WTC11 (cell line): Measurements from ENCODE around the gene INPP4B. TPM values are rescaled to one million over a fixed set of nuclear protein-coding genes. Genes with fewer than 3 reads are reported as not detected.

Experiments used
- ATAC-seq: fragments of 200-7000 bp; cut with Tn5 transposase; 2 replicates; pipeline ENCODE4 v1.10.0; 2021; ENCODE audit warnings: mild to moderate bottlenecking, moderate library complexity
- CTCF ChIA-PET: fragments of 300-600 bp; sonication (Branson Sonifier 250); formaldehyde crosslinking; loops from one replicate; lab custom pipeline; 2021; ENCODE audit warnings: antibody characterized with exemption; lab: Charles Lee
- POLR2A ChIA-PET: fragments of 350-600 bp; sonication (Branson Sonifier 250); formaldehyde crosslinking; loops from one replicate; lab custom pipeline; 2021; ENCODE audit warnings: antibody characterized with exemption; lab: Charles Lee
- DNase-seq: peaks from one replicate; pipeline ENCODE4 v3.0.0; 2021; ENCODE audit warnings: low spot score
- H3K27ac Mint-ChIP-seq: 2 replicates; pipeline ENCODE4 v1.8.0; 2021; ENCODE audit warnings: mixed read lengths
- H3K27me3 Mint-ChIP-seq: 2 replicates; pipeline ENCODE4 v1.8.0; 2021; ENCODE audit warnings: low read depth, mild to moderate bottlenecking, moderate library complexity, mixed read lengths
- H3K36me3 Mint-ChIP-seq: 2 replicates; pipeline ENCODE4 v1.8.0; 2021; ENCODE audit warnings: mixed read lengths
- H3K4me1 Mint-ChIP-seq: 2 replicates; pipeline ENCODE4 v1.8.0; 2022; ENCODE audit warnings: mixed read lengths
- H3K4me3 Mint-ChIP-seq: 2 replicates; pipeline ENCODE4 v1.8.0; 2021; ENCODE audit warnings: mild to moderate bottlenecking, moderate library complexity, mixed read lengths
- H3K9me3 Mint-ChIP-seq: 2 replicates; pipeline ENCODE4 v1.8.0; 2021; ENCODE audit warnings: mixed read lengths
- ATF3 ChIP-seq: sonication (generic); formaldehyde crosslinking; conservative IDR thresholded peaks from 2 replicates; pipeline ENCODE4 v1.8.1; 2022; ENCODE audit warnings: mild to moderate bottlenecking, missing genetic modification reagents
- ATF6 ChIP-seq: sonication (generic); formaldehyde crosslinking; IDR thresholded peaks from 2 replicates; pipeline ENCODE4 v1.8.1; 2023; ENCODE audit warnings: mild to moderate bottlenecking, missing genetic modification reagents
- CREM ChIP-seq: sonication (generic); formaldehyde crosslinking; IDR thresholded peaks from 2 replicates; pipeline ENCODE4 v1.8.1; 2022; ENCODE audit warnings: mild to moderate bottlenecking, missing genetic modification reagents, moderate library complexity
- CTCF ChIP-seq: fragments of 200-600 bp; IDR thresholded peaks from 2 replicates; pipeline ENCODE4 v1.8.0; 2022; ENCODE audit warnings: antibody characterized with exemption
- ETV6 ChIP-seq: sonication (generic); formaldehyde crosslinking; IDR thresholded peaks from 2 replicates; pipeline ENCODE4 v1.8.1; 2022; ENCODE audit warnings: mild to moderate bottlenecking, missing genetic modification reagents
- GRHL2 ChIP-seq: fragments of 250-450 bp; sonication (Bioruptor Pico); IDR thresholded peaks from 2 replicates; pipeline ENCODE4 v1.8.0; 2022; ENCODE audit warnings: mild to moderate bottlenecking, moderate library complexity; ENCODE audit not compliant: insufficient replicate concordance, severe bottlenecking
- HMGA2 ChIP-seq: fragments of 250-450 bp; sonication (Bioruptor Pico); IDR thresholded peaks from 2 replicates; pipeline ENCODE4 v1.4.0; 2021; ENCODE audit warnings: mild to moderate bottlenecking, moderate library complexity
- MLX ChIP-seq: sonication (generic); formaldehyde crosslinking; IDR thresholded peaks from 2 replicates; pipeline ENCODE4 v1.8.1; 2023; ENCODE audit warnings: mild to moderate bottlenecking, missing genetic modification reagents, moderate library complexity
- MXD4 ChIP-seq: fragments of 250-450 bp; sonication (Bioruptor Pico); IDR thresholded peaks from 2 replicates; pipeline ENCODE4 v1.8.0; 2021; ENCODE audit warnings: mild to moderate bottlenecking, moderate library complexity, borderline replicate concordance
- OVOL2 ChIP-seq: fragments of 250-450 bp; sonication (Bioruptor Pico); IDR thresholded peaks from 2 replicates; pipeline ENCODE4 v1.9.0; 2021; ENCODE audit warnings: mild to moderate bottlenecking, borderline replicate concordance
- PRRX2 ChIP-seq: fragments of 250-450 bp; sonication (Bioruptor Pico); IDR thresholded peaks from 2 replicates; pipeline ENCODE4 v1.8.0; 2021; ENCODE audit warnings: mild to moderate bottlenecking
- RORB ChIP-seq: fragments of 250-450 bp; sonication (Bioruptor Pico); IDR thresholded peaks from 2 replicates; pipeline ENCODE4 v1.9.0; 2021; ENCODE audit warnings: mild to moderate bottlenecking
- SMAD4 ChIP-seq: sonication (generic); formaldehyde crosslinking; IDR thresholded peaks from 2 replicates; pipeline ENCODE4 v1.8.0; 2022; ENCODE audit warnings: mild to moderate bottlenecking, missing genetic modification reagents
- TEAD1 ChIP-seq: sonication (generic); formaldehyde crosslinking; IDR thresholded peaks from 2 replicates; pipeline ENCODE4 v1.8.0; 2022; ENCODE audit warnings: mild to moderate bottlenecking, missing genetic modification reagents
- ZBTB21 ChIP-seq: sonication (generic); formaldehyde crosslinking; IDR thresholded peaks from 2 replicates; pipeline ENCODE4 v1.8.1; 2023; ENCODE audit warnings: mild to moderate bottlenecking, missing genetic modification reagents, borderline replicate concordance
- ZNF138 ChIP-seq: sonication (generic); formaldehyde crosslinking; conservative IDR thresholded peaks from 2 replicates; pipeline ENCODE4 v1.8.1; 2022; ENCODE audit warnings: mild to moderate bottlenecking, moderate library complexity, missing genetic modification reagents
- ZNF219 ChIP-seq: sonication (generic); formaldehyde crosslinking; IDR thresholded peaks from 2 replicates; pipeline ENCODE4 v1.8.0; 2023; ENCODE audit warnings: missing genetic modification reagents, mild to moderate bottlenecking, borderline replicate concordance
- ZNF423 ChIP-seq: fragments of 250-450 bp; sonication (Bioruptor Pico); IDR thresholded peaks from 2 replicates; pipeline ENCODE4 v2.1.2; 2022; ENCODE audit warnings: mild to moderate bottlenecking, moderate library complexity
- ZNF671 ChIP-seq: fragments of 250-450 bp; sonication (Bioruptor Pico); IDR thresholded peaks from 2 replicates; pipeline ENCODE4 v1.8.0; 2021; ENCODE audit warnings: mild to moderate bottlenecking
- total RNA-seq: library from RNA; stranded (reverse); gene quantifications from 3 replicates; pipeline ENCODE4 v1.2.3, GENCODE V29; 2021
- TF ChIP-seq, protein P1 (sequence below): sonication (generic); formaldehyde crosslinking; IDR thresholded peaks from 2 replicates; pipeline ENCODE4 v1.8.1; 2022; ENCODE audit warnings: mild to moderate bottlenecking, moderate library complexity, missing genetic modification reagents
- TF ChIP-seq, protein P2 (sequence below): sonication (generic); formaldehyde crosslinking; IDR thresholded peaks from 2 replicates; pipeline ENCODE4 v1.8.0; 2023; ENCODE audit warnings: mild to moderate bottlenecking, missing genetic modification reagents
- TF ChIP-seq, protein P3 (sequence below): fragments of 250-450 bp; sonication (Bioruptor Pico); IDR thresholded peaks from 2 replicates; pipeline ENCODE4 v1.9.0; 2021; ENCODE audit warnings: moderate library complexity, mild to moderate bottlenecking, inconsistent platforms, borderline replicate concordance
- TF ChIP-seq, protein P4 (sequence below): sonication (generic); formaldehyde crosslinking; conservative IDR thresholded peaks from 2 replicates; pipeline ENCODE4 v1.8.1; 2023; ENCODE audit warnings: mild to moderate bottlenecking, low read depth, missing genetic modification reagents, moderate library complexity

Gene INPP4B
- total RNA-seq, 1 experiment from 2014 or later = 0.92 TPM

DNA sequence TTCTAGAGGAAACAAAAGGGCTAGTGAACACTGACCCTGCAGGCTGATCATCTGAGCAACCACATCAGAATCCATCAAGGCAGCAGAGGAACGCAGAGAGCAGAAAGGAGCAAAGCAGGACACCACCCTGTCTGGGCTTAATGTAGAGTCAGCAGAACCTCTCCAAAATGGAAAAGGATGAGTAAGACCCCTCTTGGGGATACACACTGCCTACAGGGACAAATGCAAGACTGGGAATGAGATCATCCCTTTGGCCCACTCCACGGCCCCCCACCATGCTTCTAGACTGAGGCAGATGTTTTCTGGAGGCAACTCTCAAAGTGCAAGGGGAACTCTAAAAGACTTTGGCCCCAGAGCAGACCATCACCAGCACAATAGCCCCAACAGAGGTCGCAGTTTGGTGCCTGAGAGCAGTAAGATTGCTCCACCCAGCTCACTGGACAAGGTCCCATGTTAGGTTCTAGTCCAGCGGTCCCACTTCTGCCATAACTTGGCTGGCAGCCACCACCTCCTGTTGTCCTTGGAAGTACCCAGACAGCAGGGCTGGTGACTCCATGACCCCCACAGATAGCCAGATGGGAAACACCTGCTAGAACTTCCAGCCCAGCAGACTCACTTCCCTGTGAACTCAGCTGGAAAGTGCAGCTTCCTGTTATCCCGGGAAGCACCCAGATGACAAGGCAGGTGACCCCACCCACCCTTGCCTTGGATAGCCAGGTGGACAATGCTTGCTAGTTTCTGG lies 372.7 kb downstream of the INPP4B start:
- ChIA-PET POLR2A (no interaction called here), CTCF (no interaction called here)
- H3K9me3 Mint-ChIP-seq = no peaks in the 10 kb centered on the region
- H3K4me3 Mint-ChIP-seq = no peak overlapping the region
- TF ChIP-seq TEAD1 (CRISPR knock-in tag) = no peak
- no peak for TF ChIP-seq CTCF
- TF ChIP-seq CREM (CRISPR knock-in tag) = no peak
- TF ChIP-seq MXD4 (CRISPR knock-in tag) = no peak
- TF ChIP-seq ATF3 (CRISPR knock-in tag) = no peak
- TF ChIP-seq GRHL2 = no peak
- no peak for TF ChIP-seq ATF6 (CRISPR knock-in tag)
- no peak for TF ChIP-seq ZNF671 (CRISPR knock-in tag)
- TF ChIP-seq HMGA2 (CRISPR knock-in tag) = no peak
- TF ChIP-seq, protein P1, sequence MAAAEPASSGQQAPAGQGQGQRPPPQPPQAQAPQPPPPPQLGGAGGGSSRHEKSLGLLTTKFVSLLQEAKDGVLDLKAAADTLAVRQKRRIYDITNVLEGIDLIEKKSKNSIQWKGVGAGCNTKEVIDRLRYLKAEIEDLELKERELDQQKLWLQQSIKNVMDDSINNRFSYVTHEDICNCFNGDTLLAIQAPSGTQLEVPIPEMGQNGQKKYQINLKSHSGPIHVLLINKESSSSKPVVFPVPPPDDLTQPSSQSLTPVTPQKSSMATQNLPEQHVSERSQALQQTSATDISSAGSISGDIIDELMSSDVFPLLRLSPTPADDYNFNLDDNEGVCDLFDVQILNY (CRISPR knock-in tag) = no peak
- TF ChIP-seq ZNF138 = no peak
- TF ChIP-seq, protein P2, sequence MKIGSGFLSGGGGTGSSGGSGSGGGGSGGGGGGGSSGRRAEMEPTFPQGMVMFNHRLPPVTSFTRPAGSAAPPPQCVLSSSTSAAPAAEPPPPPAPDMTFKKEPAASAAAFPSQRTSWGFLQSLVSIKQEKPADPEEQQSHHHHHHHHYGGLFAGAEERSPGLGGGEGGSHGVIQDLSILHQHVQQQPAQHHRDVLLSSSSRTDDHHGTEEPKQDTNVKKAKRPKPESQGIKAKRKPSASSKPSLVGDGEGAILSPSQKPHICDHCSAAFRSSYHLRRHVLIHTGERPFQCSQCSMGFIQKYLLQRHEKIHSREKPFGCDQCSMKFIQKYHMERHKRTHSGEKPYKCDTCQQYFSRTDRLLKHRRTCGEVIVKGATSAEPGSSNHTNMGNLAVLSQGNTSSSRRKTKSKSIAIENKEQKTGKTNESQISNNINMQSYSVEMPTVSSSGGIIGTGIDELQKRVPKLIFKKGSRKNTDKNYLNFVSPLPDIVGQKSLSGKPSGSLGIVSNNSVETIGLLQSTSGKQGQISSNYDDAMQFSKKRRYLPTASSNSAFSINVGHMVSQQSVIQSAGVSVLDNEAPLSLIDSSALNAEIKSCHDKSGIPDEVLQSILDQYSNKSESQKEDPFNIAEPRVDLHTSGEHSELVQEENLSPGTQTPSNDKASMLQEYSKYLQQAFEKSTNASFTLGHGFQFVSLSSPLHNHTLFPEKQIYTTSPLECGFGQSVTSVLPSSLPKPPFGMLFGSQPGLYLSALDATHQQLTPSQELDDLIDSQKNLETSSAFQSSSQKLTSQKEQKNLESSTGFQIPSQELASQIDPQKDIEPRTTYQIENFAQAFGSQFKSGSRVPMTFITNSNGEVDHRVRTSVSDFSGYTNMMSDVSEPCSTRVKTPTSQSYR = no peak
- no peak for TF ChIP-seq PRRX2 (CRISPR knock-in tag)
- no peak for TF ChIP-seq ZNF219 (CRISPR knock-in tag)
- TF ChIP-seq, protein P3, sequence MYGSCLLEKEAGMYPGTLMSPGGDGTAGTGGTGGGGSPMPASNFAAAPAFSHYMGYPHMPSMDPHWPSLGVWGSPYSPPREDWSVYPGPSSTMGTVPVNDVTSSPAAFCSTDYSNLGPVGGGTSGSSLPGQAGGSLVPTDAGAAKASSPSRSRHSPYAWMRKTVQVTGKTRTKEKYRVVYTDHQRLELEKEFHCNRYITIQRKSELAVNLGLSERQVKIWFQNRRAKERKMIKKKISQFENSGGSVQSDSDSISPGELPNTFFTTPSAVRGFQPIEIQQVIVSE = no peak
- DNase-seq = no peak
- ATAC-seq = no peak
- no peaks in the 10 kb centered on the region for H3K4me1 Mint-ChIP-seq
- no peaks in the 10 kb centered on the region for H3K36me3 Mint-ChIP-seq
- no peak overlapping the region for H3K27ac Mint-ChIP-seq
- H3K27me3 Mint-ChIP-seq = no peaks in the 10 kb centered on the region; the same call in 1 of the 2 replicates

DNA sequence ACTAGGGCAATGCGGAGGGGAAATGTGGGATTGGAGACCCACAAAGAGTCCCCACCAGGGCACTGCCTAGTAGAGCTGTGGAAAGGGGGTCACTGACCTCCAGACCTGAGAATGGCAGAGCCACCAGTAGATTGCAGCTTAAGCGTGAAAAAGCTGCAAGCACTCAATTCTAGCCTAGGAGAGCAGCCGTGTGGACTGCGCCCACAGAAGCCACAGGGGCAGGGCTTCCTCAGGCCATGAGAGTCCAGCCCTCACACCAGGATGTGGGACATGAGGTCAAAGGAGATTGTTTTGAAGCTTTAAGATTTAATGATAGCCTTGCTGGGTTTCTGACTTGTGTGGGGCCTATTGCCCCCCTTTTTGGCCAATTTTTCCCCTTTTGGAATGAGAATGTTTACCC lies 379.0 kb downstream of the INPP4B start:
- Mint-ChIP-seq H3K4me1 (no peaks in the 10 kb centered on the region), H3K4me3 (no peak overlapping the region), H3K27ac (no peak overlapping the region), H3K9me3 (peaks cover 7% of the 10 kb centered on the region), H3K36me3 (no peaks in the 10 kb centered on the region), H3K27me3 (no peaks in the 10 kb centered on the region)
- ChIA-PET CTCF (no interaction called here), POLR2A (no interaction called here)
- ATAC-seq (no peak), DNase-seq (no peak)
- TF ChIP-seq ZNF219 (CRISPR knock-in tag) (no peak), ZBTB21 (CRISPR knock-in tag) (no peak), RORB (no peak), ETV6 (CRISPR knock-in tag) (no peak), MLX (CRISPR knock-in tag) (no peak), ZNF423 (CRISPR knock-in tag) (no peak), SMAD4 (CRISPR knock-in tag) (no peak), OVOL2 (CRISPR knock-in tag) (no peak)
- TF ChIP-seq, protein P3 = no peak
- TF ChIP-seq, protein P4, sequence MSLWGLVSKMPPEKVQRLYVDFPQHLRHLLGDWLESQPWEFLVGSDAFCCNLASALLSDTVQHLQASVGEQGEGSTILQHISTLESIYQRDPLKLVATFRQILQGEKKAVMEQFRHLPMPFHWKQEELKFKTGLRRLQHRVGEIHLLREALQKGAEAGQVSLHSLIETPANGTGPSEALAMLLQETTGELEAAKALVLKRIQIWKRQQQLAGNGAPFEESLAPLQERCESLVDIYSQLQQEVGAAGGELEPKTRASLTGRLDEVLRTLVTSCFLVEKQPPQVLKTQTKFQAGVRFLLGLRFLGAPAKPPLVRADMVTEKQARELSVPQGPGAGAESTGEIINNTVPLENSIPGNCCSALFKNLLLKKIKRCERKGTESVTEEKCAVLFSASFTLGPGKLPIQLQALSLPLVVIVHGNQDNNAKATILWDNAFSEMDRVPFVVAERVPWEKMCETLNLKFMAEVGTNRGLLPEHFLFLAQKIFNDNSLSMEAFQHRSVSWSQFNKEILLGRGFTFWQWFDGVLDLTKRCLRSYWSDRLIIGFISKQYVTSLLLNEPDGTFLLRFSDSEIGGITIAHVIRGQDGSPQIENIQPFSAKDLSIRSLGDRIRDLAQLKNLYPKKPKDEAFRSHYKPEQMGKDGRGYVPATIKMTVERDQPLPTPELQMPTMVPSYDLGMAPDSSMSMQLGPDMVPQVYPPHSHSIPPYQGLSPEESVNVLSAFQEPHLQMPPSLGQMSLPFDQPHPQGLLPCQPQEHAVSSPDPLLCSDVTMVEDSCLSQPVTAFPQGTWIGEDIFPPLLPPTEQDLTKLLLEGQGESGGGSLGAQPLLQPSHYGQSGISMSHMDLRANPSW (CRISPR knock-in tag) = no peak
